ENCODE measurements around the gene LSAMP. TPM values are rescaled to one million over a fixed set of nuclear protein-coding genes. Genes with fewer than 3 reads are reported as not detected.
"Not testable (repeated sequence)": the region's sequence is repeated elsewhere in the genome, so short reads cannot be mapped to it uniquely, and the experiment has no call there.

The LSAMP gene
- polyA plus RNA-seq, 3 donors = not detected

- no peaks in the 10 kb centered on the region for H3K36me3 Mint-ChIP-seq
- Histone ChIP-seq H3K4me2 (replicated peaks; ENCODE audit: extremely low read depth, low read length, poor library complexity, severe bottlenecking) (no peak overlapping the region), H3K27me3 (ENCODE audit: control insufficient read depth in 2 of 2, insufficient read depth in 2 of 2, low read length in 2 of 2) (no peaks in the 10 kb centered on the region), H2AFZ (ENCODE audit: insufficient read depth, low read depth, low read length, poor library complexity, severe bottlenecking) (no peak overlapping the region), H3K4me3 (replicated peaks in 1 of 3; ENCODE audit: low read depth in 2 of 3, low read length in 3 of 3) (no peak overlapping the region), H3K4me1 (ENCODE audit: control insufficient read depth in 1 of 2, insufficient read depth in 2 of 2, low read length in 2 of 2) (no peaks in the 10 kb centered on the region), H3K27ac (ENCODE audit: low read depth in 1 of 2, low read length in 2 of 2) (no peak overlapping the region), H3K36me3 (replicated peaks in 1 of 2; ENCODE audit: control insufficient read depth in 1 of 2, insufficient read depth in 2 of 2, low read length in 2 of 2) (no peaks in the 10 kb centered on the region), H3K79me2 (ENCODE audit: insufficient read depth, low read length) (no peaks in the 10 kb centered on the region), H3K9me3 (replicated peaks in 1 of 2; ENCODE audit: control insufficient read depth in 1 of 2, insufficient read depth in 1 of 2, low read length in 2 of 2) (no peaks in the 10 kb centered on the region), H4K20me1 (ENCODE audit: insufficient read depth, low read length) (no peaks in the 10 kb centered on the region), H3K9ac (ENCODE audit: insufficient read depth, low read length, poor library complexity, severe bottlenecking) (no peak overlapping the region)
- peaks cover 0 to 5% (median 1%) of the 10 kb centered on the region in 3 donors for H3K27me3 Mint-ChIP-seq (ENCODE audit: low read depth in 3 of 3)
- peaks cover 0 to 5% (median 0%) of the 10 kb centered on the region in 7 donors for H3K9me3 Mint-ChIP-seq
- no peak overlapping the region for H3K4me3 Mint-ChIP-seq
- no peak overlapping the region for H3K27ac Mint-ChIP-seq
- no peaks in the 10 kb centered on the region for H3K4me1 Mint-ChIP-seq
- no CpG with 5 or more reads among the region's 1 CpG for WGBS (ENCODE audit: insufficient coverage)
- no peak for DNase-seq
- TF ChIP-seq CTCF (IDR thresholded peaks at IDR 0.05) = no peak
- intact Hi-C loops (cut with micrococcal nuclease) = no loop called here
Observed at GRCh38 chr3:115845986-115846385, 599.3 kb downstream of the LSAMP start.

GRCh38 chr3:115844729-115845128 is 600.6 kb downstream of the LSAMP start:
- WGBS (ENCODE audit: insufficient coverage) = 85% methylated on average over 5 of the region's 5 CpGs
- H3K4me1 Mint-ChIP-seq; H3K36me3 ChIP-seq (replicated peaks in 1 of 2; ENCODE audit: control insufficient read depth in 1 of 2, insufficient read depth in 2 of 2, low read length in 2 of 2); H3K4me3 Mint-ChIP-seq; H3K4me3 ChIP-seq (replicated peaks in 1 of 3; ENCODE audit: low read depth in 2 of 3, low read length in 3 of 3); H3K9me3 Mint-ChIP-seq; H3K9me3 ChIP-seq (replicated peaks in 1 of 2; ENCODE audit: control insufficient read depth in 1 of 2, insufficient read depth in 1 of 2, low read length in 2 of 2); intact Hi-C loops (cut with micrococcal nuclease); H3K27ac ChIP-seq (ENCODE audit: low read depth in 1 of 2, low read length in 2 of 2); H3K9ac ChIP-seq (ENCODE audit: insufficient read depth, low read length, poor library complexity, severe bottlenecking); H3K4me2 ChIP-seq (replicated peaks; ENCODE audit: extremely low read depth, low read length, poor library complexity, severe bottlenecking); H3K4me1 ChIP-seq (ENCODE audit: control insufficient read depth in 1 of 2, insufficient read depth in 2 of 2, low read length in 2 of 2); DNase-seq; H4K20me1 ChIP-seq (ENCODE audit: insufficient read depth, low read length); H3K36me3 Mint-ChIP-seq; H2AFZ ChIP-seq (ENCODE audit: insufficient read depth, low read depth, low read length, poor library complexity, severe bottlenecking); H3K27me3 Mint-ChIP-seq (ENCODE audit: low read depth in 3 of 3); H3K27me3 ChIP-seq (ENCODE audit: control insufficient read depth in 2 of 2, insufficient read depth in 2 of 2, low read length in 2 of 2); H3K27ac Mint-ChIP-seq; H3K79me2 ChIP-seq (ENCODE audit: insufficient read depth, low read length): not testable (repeated sequence)
